ENCODE results near the gene CAMKK1.

DNA sequence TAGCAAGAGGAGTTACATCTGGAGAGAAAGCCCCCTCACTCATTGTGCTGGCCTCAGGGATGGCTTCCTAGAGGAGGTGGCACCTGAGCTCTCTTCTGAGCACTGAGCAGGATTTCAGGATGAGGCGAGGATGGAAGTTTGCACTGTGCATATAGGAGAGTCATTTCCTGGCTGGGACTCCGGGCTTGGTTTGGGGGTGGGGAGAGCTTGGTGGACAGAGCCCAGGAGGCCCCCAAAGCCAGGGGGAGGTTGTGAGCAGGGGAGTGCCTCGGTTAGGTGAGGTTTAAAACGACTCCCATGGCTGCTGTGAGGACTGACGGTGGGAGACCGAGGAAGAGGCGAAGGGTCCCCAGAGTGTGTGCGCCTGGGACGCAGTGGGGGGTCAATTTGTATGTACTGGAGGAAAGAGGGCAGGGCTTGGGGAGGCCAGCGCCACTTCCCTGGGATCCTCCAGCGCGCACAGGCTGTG is 1.2 kb downstream of the CAMKK1 start:
- TF ChIP-seq POU2F2 (IDR thresholded peaks at IDR 0.05; ENCODE audit: low read depth, low read length) (no peak), SPI1 (IDR thresholded peaks at IDR 0.05; ENCODE audit: low read depth, low read length) (no peak)

All from GM12891 (cell line).